Tongue (tissue), 2 donors: ENCODE measurements around the gene CYP26A1. TPM values are rescaled to one million over a fixed set of nuclear protein-coding genes. Genes with fewer than 3 reads are reported as not detected.
"Not testable (repeated sequence)": the region's sequence is repeated elsewhere in the genome, so short reads cannot be mapped to it uniquely, and the experiment has no call there.

Experiments
- DNase-seq: peaks from one replicate; pipeline ENCODE4 v3.0.0-alpha.2; 2015
- total RNA-seq: library from RNA; depleted of rRNA; stranded (reverse); fragments of >200 nt; gene quantifications from one replicate; pipeline ENCODE4 v1.2.3, GENCODE V29; 2014

The CYP26A1 gene
- total RNA-seq, 1 donor from 2014 or later, result 1.9 TPM

DNA sequence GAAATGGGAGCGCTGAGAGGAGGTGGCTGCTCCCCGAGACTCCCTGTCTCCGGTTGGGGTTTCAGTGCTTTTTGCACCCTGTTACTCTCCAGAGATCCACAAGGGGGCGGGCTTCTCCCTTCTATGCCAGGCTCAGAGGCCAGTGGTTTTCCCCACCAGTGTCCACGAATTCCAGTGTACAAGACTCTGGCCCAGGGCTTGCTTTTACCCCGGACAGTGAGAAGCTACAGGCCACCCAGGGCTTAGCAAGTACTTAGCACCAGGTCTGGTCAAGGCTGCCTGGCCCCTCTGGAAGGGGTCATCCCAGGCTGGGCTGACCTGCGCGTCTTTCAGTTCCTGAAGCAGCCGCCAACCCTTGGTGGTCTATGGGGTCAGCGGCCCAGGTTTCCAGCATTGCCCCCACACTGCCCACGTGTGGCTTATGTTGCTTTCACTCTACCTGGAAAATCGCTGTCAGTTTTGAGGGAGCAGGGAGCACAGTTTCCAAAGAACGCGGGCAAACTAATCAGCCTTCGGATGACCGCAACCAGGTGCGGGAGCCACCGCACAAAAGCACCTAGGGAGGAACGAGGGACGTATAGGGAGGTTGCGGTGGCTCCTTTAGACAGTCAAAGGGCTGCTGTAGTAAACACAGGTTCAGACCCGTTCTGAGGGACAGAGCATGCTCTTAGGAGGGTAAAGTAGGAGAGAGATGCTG is 6.8 kb downstream of the CYP26A1 start:
- peak; percentile 71 for DNase-seq

DNA sequence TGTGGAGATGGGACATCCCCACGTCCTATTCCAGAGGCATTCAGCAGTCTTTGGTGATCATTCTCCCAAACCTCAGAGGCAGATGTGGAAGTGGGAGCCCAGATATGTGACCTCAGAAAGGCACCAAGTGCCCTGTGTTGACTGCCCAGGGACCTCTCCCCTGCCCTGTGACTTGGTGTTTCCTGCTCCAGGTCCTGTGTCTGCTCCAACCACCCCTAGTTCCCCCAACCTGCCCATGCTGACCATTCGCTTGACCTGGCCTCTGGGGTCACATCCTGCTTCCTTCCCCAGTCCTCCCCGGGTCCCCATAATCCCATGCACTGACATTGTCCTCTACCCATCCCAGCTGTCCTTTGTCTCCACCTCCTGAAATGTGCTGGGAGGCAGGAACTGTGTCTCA is 7.6 kb downstream of the CYP26A1 start:
- DNase-seq, result no peak

DNA sequence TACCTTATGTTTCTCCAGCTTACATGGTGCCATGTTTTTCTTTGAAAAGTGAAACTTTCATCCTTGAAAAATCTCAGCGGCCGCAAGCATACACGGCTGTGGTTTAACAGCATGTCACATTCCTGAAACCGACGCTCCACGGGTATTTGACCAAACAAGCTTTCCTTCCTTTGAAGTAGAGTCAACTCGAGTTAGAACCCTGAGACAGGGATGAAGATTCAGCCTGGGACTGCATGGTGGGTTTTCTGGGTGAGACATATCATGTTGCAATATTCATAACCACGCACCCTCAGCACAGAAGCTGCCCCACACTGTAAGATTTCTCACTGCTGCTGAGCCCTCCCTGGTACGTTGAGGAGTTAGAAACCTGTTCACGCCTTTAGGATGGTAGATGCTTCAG is 8.1 kb downstream of the CYP26A1 start:
- no peak for DNase-seq

DNA sequence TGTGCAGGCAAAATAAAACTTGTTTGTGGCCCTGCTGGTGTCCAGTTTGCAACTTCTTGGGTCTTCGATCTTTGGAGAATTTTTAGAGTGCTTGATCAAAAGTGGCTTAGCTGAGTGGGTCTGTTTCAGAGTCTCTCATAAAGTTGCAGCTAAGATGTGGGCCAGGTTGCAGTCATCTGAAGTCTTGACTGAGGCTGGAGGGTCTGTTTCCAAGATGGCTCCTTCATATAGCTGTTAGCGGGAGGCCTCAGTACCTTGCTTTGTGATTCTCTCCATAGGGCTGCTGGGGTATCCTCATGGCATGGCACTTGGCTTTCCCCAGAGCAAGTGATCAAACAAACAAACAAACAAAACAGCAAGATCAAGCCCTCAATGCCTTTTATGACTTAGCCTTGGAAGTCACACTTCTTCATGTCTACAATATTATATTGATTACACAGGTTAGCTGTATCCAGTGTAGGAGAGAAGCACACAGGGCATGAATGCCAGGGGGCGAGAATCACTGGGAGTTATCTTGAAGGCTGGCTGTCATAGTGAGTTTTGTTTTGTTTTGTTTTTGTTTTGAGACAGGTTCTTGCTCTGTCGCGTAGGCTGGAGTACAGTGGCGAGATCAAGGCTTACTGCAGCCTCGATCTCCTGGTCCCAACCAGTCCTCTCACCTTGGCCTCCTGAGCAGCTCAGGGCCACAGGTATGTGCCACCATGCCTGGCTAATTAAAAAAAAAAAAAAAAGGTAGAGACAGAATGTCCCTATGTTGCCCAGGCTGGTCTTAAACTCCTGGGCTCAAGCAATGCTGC is 10.2 kb downstream of the CYP26A1 start:
- no peak for DNase-seq

DNA sequence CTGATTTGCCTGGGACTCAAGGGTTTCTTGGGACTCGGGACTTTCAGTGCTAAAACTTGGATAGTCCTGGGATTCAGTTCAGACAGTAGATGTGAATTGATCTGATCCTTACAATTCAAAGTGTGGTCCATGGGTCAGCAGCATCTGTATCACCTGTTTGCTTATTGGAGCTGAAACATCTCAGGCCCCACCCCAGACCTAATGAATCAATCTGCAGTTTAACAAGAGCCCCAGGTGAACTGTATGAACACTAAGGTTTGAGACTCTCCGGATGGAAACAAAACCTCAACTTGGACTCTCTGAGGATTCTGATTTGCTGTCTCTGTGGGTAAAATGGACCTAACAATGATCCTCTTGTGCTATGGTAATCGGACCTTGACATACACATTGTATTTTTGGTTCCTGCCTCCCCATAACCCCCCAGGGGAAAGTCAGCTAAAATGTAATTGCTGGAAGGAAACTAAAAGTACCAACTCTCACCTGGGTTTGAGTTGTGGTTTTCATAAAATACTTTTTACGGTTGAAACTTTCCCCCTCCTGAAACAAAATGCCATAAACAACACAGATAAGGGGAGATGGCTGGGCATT is 11.7 kb downstream of the CYP26A1 start:
- DNase-seq, result no peak

DNA sequence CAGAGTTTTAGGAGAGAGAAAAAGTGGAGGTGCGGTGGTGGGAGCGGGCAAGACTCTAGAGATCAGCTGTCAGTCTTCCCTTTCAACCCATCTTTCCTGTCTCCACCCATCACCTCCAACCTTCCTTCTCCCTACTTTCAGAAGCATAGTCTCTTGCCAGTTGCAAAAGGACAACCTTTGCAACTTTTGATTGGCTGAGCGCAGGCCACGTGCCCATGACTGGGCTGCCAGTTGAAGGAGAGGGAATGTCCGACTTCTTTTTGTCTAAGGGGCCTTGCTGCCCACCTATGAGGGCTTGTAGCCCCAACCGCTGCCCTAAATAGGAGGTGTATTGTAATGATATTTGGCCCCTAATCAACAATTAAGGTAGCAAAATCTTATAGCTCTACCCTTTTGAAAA is 12.6 kb downstream of the CYP26A1 start:
- DNase-seq, result no peak

DNA sequence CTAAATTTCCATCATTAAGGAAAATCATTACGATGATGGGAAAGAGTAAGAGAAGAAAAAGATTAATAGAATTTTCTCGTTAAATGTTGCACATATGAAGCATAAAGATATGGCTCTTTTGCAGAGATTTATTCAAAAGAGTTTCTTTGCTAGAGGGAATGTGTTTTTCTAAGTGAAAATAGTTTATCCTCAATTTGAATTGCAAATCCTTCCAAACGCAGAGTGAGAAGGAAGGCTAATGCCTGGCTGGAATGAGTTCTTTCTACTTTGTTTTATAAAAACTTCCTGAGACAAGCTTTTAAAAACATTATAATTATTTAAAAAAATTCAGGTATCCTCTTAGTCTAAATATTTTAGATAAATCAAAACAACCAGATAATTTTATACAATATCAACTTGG is 14.2 kb downstream of the CYP26A1 start:
- no peak for DNase-seq

DNA sequence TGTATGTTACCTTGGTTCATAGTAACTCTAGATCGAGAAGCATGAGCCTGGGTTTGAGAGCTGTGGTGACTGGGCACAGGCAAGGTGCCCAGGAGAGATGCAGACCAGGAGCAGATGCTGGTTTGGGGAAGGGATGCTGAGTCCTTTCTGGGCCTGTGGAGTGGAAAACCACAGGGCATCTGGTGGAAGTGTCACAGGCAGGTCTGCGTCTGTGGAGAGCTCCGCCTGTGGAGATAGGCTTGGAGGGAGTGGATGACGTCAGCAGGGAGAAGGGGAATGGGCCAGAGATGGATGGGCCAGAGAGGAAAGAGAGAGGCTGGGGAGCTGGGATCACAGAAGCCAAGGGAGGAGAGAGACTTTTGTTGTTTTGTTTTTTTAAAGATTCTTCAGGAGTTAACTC is 14.8 kb downstream of the CYP26A1 start:
- DNase-seq, result no peak

DNA sequence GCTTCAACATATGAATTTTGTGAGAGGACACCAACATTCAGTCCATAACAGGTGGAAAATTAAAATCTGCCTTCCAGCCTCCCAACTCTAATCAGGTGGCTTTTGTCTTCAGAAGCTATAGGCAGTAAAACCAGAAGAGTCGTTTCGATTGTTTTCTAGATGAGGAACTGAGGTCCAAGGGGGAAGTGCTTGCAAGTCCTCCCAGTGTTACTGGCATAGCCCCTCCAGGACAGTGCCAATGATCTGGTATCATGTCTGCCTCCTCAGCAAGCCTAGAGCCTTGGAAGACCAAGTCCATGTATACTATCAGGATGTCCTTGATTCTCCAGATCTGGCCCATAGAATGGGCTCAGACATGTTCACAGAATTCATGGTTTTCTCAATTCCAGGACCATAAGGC is 16.9 kb downstream of the CYP26A1 start:
- DNase-seq, result no peak

DNA sequence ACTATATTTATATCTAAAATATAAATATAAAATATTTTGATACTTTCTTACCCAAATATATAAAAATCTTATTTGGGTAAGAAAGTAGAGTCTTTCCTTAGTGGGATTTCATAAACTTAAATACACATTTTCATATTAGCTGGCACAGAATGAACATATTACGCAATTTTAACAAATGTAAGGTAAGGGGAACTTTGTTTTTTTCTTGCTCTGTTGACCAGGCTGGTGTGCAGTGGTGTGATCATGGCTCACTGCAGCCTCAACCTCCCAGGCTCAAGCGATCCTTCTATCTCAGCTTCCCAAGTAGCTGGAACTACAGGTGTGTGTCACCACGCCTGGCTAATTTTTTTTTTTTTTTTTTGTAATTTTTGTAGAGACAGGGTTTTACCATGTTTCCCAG is 18.3 kb downstream of the CYP26A1 start:
- DNase-seq, result no peak

DNA sequence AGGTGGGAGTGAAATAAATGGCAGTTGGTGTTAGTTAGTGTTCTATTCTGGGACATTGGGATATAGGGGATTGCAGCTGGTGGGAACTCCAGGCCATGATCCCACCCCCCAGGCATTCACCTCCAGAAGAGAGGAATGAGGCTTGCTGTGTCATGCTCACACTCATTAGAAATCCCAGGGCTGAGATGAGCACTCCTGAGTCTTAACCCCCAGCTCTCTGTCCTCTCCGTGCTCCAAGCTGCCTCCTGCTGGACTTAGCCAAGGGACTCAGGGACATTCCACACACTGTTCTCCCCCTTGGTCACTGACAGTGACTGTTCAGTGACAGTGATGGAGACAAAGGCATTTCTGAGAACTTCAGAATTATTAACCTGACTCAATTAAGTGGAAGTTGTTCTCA is 21.5 kb downstream of the CYP26A1 start:
- DNase-seq, result no peak

DNA sequence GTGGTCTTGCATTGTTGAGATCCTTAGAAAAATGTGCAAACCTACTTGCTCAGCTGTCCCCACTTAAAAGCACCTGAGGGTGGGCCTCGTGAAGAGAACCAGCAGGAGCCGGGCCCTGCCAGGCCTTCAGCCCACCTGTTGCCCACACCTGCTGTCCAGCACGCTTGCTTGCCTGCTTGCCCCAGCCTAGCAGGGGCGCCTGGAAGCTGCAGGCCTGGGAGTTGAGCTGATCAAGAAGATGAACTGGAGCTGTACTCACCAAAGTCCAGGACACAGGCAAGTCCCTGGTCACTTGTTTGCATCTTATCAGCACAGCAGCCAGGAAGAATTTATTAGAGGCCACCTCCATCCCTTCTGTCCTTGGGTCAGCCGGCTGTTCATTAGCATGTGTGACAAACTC is 23.2 kb downstream of the CYP26A1 start:
- DNase-seq, result no peak

DNA sequence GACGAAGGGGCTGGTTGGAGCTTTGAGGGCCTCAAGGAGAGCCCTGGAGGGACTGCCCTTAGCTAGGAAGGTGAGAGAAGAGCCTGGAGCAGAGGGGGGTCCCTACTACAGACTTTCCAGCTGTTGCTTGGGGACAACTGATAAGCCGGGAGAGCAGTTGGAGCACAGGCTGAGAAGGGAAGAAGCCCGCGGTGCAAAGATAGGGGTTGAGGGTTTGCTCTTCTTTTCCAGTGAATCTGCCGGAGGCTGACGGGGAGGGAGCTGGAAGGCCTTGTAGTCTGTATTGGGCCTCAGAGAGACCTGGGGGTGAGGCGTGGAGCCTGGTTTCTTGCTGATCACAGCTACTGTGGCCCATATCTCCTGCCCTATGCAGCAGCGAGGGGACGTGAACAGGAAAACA is 23.7 kb downstream of the CYP26A1 start:
- DNase-seq, result no peak

DNA sequence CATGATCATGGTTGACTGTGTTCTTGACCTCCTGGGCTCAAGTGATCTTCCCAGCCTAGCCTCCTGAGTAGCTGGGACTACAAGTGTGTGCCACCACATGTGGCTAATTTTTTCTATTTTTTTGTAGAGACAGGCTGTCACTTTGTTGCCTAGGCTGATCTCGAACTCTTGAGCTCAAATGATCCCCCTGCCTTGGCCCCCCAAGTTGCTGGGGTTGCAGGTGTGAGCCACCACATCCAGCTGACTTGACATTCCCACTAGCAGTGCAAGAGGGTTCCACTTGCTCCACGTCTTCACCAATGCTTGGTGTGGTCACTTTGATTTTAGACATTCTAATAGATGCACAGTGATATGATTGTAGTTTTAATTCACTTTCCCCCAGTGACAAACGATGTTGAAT is 25.1 kb downstream of the CYP26A1 start:
- DNase-seq, result no peak

DNA sequence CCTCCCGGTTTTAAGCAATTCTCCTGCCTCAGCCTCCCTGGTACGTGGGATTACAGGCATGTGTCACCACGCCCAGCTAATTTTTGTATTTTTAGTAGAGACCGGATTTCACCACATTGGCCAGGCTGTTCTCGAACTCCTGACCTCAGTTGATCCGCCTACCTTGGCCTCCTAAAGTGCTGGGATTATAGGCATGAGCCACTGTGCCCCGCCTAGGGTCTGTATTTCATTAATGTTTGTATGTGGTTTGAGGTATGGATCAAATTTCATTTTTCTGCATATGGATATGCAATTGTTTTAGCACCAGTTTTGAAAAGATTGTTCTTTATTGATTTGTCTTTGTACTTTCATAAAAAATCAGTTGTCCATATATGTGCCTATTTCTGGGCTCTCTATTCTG is 26.0 kb downstream of the CYP26A1 start:
- no peak for DNase-seq

DNA sequence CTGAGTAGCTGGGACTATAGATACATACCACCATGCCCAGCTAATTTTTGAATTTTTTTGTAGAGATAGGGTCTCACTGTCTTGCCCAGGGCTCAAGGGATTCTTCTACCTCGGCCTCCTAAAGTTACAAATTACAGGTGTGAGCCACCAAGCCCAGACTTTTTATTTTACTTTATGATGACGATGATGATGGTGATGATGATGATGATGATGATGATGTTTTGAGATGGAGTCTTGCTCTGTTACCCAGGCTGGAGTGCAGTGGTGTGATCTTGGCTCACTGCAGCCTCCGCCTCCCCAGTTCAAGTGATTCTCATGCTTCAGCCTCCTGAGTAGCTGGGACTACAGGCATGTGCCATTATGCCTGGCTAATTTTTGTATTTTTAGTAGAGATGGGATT is 27.5 kb downstream of the CYP26A1 start:
- not testable (repeated sequence) for DNase-seq

DNA sequence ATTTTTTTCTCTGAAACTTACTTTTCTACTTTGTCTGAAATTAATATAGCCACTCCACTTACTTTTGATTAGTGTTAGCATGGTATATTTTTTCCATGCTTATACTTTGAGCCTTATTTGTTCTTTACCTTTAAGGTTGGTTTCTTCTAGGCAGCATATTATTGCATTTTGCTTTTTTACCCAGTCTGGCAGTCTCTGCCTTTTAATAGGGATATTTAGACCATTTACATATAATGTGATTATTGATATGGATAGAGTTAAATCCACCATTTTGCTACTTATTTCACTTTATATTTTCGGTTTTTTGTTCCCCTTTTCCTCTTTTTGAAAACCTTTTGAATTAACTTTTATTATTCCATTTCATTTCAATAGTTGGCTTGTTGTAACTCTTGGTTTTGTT is 30.3 kb downstream of the CYP26A1 start:
- no peak for DNase-seq

DNA sequence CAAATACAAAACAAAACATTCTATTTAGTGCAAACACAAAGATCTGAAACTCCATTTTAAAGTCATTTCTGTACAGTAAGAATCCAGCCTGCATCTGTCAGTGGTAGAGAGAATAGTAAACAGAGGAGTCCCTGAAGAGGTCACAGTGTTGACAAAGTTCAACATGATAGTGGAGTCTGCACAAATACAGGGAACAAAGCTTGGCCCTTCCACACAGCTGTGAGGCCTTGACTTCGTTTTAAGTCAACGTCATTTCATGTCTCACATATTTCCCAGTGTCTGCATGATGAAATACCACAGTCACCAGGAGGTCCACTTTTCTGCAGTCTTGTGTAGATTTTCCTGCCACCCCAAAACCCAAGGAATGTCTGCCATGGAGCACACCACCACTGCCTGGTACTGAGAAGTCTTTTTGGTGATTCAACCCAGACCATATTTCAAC is 33.0 kb downstream of the CYP26A1 start:
- no peak for DNase-seq

DNA sequence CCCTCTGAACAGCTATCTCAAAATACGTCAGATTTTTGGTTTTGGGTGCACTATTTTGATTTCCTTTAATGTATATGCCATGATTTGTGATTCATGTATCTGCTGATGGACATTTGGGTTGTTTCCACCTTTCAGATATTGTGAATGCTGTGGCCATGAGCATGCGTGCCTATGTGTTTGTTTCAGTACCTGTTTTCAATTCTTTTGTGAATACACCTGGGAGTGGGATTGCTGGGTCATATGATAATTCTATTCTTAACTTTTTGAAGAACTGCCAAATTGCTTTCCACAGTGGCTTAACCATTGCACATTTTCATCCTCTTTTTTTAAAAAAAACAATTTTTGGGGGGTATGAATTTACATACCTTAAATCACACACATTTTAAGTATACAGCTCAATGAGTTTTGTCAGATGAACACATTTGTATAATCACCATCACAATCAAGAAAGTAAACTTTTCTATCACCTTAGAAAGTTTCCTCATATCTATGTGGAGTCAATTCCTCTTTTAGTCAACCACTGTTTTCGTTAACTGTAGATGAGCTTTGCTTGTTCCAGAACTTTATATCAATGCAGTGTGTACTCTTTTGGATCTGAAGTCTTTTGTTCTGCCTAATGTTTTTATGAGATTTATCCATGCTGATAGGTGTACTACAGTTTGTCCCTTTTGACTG is 36.9 kb downstream of the CYP26A1 start:
- no peak for DNase-seq

DNA sequence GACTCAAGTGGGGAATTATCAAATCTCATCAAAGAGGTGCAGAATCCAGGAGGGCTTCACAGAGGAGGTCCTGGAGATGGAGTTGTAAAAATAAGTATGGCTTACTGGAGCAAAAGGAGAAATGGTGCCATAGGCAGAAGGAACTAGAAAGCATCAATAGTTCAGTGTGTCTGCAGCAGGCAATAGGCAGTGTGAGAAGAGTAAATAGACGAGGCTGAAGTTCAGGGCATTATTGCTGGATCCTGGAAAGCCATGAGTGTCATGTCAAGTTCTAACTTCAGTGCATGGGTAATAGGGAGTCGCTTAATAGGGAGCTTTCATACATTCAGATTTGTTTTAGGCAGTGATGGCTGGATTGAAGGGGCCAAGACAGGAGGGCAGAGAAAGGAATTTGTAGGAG is 39.3 kb downstream of the CYP26A1 start:
- DNase-seq, result no peak

DNA sequence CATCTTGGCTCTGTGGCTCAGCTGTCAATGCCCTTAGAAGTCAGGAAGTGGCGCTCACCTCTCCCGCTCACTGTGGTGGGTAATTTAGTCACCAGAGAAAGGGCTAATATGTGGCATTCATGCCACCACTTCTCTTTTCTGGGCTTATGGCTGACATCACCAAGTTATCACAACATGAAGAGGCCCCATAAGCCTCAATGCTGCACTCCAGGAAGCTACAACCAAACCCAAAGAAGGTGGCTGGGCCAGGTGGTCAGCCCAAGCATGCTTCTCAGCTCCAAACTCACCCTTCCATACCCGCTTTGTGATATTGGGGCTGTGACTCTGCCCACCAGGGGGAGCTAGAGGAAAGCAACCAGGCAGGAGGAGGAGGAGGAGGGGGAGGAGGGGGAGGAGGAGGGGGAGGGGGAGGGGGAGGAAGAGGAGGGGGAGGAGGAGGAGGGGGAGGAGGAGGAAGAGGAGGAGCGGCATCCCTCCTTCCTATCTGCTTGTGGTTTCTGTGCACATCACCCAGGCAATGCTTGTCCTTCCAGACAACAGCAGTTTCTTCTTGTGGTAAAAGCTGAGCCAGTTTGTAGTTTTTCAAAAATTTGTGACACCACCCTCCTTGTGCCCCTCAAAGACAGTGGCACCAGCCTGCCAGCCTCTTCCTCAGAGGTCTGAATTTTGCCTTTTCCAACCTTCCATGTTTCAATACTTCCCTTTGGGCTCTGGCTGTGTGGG is 42.1 kb downstream of the CYP26A1 start:
- peak; percentile 51 for DNase-seq

DNA sequence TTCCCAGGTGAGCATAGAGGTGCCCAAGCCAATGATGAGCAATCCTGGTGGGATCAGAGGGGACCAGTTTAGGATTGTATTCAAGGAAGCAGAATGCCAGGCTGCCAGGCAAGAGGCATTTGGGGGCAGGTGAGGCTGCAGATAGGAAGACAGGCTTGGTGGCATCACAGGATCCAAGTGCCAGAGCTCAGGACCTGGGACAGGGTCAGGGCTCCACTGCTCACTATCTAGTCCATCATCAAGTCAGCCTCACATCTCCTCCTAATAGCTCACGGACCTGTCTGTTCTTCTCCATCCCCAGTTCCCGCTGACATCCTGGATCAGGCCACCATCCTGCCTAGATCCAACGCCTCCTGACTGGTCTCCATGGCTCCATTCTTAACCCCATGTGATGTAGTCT is 47.6 kb downstream of the CYP26A1 start:
- no peak for DNase-seq
